ENCODE results near the gene CNNM3. TPM values are rescaled to one million over a fixed set of nuclear protein-coding genes. Genes with fewer than 3 reads are reported as not detected.
A peak's percentile ranks its signal among the peaks of the same experiment; 100 is the strongest.

CNNM3 gene
- total and polyA plus RNA-seq, 8 donors, result 4.6 to 107 (median 10.8) TPM

GRCh38 chr2:96815326-96816126 is 542 bp upstream of the CNNM3 start:
- peaks cover 43 to 56% (median 49%) of the 10 kb centered on the region in 4 donors for H3K4me1 ChIP-seq
- H3K9me3 ChIP-seq, result no peaks in the 10 kb centered on the region
- TF ChIP-seq POLR2A (IDR thresholded peaks at IDR 0.05) (no peak), CTCF (IDR thresholded peaks at IDR 0.05) (no peak), POLR2AphosphoS5 (IDR thresholded peaks at IDR 0.05) (no peak), EP300 (IDR thresholded peaks at IDR 0.05) (no peak)
- peak overlapping the region; percentile 91 to 97 (median 93) for H3K27ac ChIP-seq
- H3K4me3 ChIP-seq, result peak overlapping the region; percentile 74 to 88 (median 82)
- WGBS, 5 donors, result 1 to 2% (median 1%) methylated on average over 39 to 60 of the region's 60 CpGs
- peaks cover 0 to 26% (median 11%) of the 10 kb centered on the region in 4 donors for H3K36me3 ChIP-seq
- intact Hi-C loops (cut with DNase I; ENCODE audit: low total_unique reads), result no loop called here
- DNase-seq, result peak in 1 of 2 donors; percentile 51
- no peaks in the 10 kb centered on the region for H3K27me3 ChIP-seq

- peak in 1 of 2 donors; percentile 54 for DNase-seq
Observed at GRCh38 chr2:96816836-96817702, 1.0 kb downstream of the CNNM3 start.

GRCh38 chr2:96817882-96818281 is 1.8 kb downstream of the CNNM3 start:
- H3K36me3 ChIP-seq, result peaks cover 3 to 20% (median 12%) of the 10 kb centered on the region in 4 donors
- peak overlapping the region; percentile 74 to 88 (median 82) for H3K4me3 ChIP-seq
- H3K4me1 ChIP-seq, result peaks cover 59 to 68% (median 63%) of the 10 kb centered on the region in 4 donors
- 29 to 67% (median 40%) methylated on average over 8 of the region's 8 CpGs for WGBS, 5 donors
- H3K27me3 ChIP-seq, result no peaks in the 10 kb centered on the region
- no peaks in the 10 kb centered on the region for H3K9me3 ChIP-seq
- no peak for DNase-seq
- H3K27ac ChIP-seq, result peak overlapping the region in 2 of 5 donors; percentile 44 to 51
- intact Hi-C loops (cut with DNase I; ENCODE audit: low total_unique reads), result no loop called here
- TF ChIP-seq EP300 (IDR thresholded peaks at IDR 0.05) (no peak), POLR2A (IDR thresholded peaks at IDR 0.05) (no peak), CTCF (IDR thresholded peaks at IDR 0.05) (no peak), POLR2AphosphoS5 (IDR thresholded peaks at IDR 0.05) (no peak)

More at GRCh38 chr2:96816836-96817702, 1.0 kb downstream of the CNNM3 start:
- Histone ChIP-seq H3K9me3 (no peaks in the 10 kb centered on the region), H3K36me3 (peaks cover 0 to 16% (median 9%) of the 10 kb centered on the region in 4 donors), H3K4me3 (peak overlapping the region; percentile 74 to 88 (median 82)), H3K27me3 (no peaks in the 10 kb centered on the region), H3K27ac (peak overlapping the region in 4 of 5 donors; percentile 44 to 100 (median 94)), H3K4me1 (peaks cover 54 to 68% (median 59%) of the 10 kb centered on the region in 4 donors)
- intact Hi-C loops (cut with DNase I; ENCODE audit: low total_unique reads), result no loop called here
- no peak for TF ChIP-seq POLR2A (IDR thresholded peaks at IDR 0.05)
- TF ChIP-seq EP300 (IDR thresholded peaks at IDR 0.05), result no peak
- TF ChIP-seq POLR2AphosphoS5 (IDR thresholded peaks at IDR 0.05), result no peak
- no peak for TF ChIP-seq CTCF (IDR thresholded peaks at IDR 0.05)
- WGBS, 5 donors, result 2 to 4% (median 3%) methylated on average over 43 to 89 of the region's 89 CpGs
